AG08396 (cell line): Measurements from ENCODE around the gene SPAG8.

ENCODE experiments used
- DNase-seq: peaks from one replicate; pipeline ENCODE4 v3.0.0; 2012; ENCODE audit warnings: low spot score, mixed read lengths

Gene SPAG8

GRCh38 chr9:35774907-35775635 is 37.0 kb downstream of the SPAG8 start:
- DNase-seq, result no peak

- no peak for DNase-seq
Measured at GRCh38 chr9:35771943-35772342, 40.1 kb downstream of the SPAG8 start.

- no peak for DNase-seq
Measured at GRCh38 chr9:35771534-35771933, 40.5 kb downstream of the SPAG8 start.

DNA sequence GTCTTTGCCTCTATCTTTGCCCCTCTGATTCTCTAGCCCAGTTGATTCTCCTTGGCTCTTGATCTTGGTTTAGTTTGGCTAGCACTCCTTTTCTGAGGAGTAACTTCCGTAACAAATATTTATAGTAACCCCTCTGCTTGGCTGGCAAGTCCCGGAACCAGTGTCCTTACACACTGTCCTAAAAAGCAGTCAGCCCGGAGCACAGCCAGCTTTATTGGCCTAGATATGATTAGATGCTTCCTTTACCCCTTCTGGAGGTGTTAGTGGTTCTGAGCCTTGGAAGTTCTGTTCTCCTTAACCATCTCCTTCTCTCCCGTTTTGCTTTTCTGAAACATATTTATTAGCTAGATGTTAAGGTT is 41.0 kb downstream of the SPAG8 start:
- DNase-seq, result no peak

GRCh38 chr9:35769763-35770162 is 42.3 kb downstream of the SPAG8 start:
- DNase-seq, result no peak

- no peak for DNase-seq
Measured at GRCh38 chr9:35767458-35767857, 44.6 kb downstream of the SPAG8 start.

DNA sequence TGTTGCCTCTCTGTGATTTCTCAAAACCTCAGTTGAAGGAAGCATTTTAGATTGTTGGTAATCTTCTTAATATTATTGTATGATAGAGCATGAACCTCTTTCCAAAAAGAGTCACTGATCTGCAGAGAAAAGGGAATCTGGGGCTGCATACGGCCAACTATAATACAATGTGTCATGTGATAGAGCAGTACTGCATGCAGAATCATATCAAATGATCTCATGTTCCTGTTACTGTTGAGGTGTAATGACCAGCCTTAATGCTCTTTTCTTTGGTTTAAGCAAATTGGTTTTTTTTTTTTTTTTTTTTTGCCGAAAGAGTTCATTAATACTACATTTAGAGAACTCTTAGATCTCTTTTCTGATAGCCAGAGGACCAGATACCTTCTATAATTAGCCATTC is 45.1 kb downstream of the SPAG8 start:
- no peak for DNase-seq

DNA sequence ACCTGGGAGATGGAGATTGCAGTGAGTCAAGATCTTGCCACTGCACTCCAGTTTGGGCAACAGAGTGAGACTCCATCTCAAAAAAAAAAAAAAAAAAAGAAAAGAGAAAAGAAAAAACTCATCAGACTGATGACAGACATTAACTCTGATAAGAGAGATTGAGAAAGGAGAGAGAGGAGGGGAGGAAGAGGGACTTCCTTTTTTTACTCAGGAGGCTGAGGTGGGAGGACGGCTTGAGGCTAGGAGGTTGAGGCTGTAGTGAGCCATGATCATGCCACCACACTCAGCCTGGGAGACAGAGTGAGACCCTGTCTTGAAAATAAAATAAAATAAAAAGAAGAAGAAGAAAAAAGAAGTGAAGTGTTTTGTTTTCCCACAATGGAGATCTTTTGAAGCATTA is 48.3 kb downstream of the SPAG8 start:
- no peak for DNase-seq

DNA sequence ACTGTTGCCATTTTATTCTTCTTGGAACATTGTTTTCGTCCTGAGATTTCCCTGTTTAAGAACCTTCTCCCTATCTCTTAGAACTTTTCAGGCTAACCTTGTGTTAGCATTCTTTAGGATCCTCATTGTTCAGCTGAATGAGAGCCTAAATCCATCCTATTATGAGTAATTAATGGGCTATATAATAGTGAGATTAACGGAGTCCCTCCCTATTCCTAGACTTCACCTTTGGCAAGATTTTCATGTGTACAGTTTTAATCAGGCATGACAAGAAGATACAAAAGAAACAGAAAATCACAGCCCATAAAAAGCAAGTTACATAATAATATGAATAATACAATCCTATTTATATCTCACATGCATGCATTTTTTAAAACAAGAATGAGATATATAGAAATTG is 48.9 kb downstream of the SPAG8 start:
- no peak for DNase-seq

DNA sequence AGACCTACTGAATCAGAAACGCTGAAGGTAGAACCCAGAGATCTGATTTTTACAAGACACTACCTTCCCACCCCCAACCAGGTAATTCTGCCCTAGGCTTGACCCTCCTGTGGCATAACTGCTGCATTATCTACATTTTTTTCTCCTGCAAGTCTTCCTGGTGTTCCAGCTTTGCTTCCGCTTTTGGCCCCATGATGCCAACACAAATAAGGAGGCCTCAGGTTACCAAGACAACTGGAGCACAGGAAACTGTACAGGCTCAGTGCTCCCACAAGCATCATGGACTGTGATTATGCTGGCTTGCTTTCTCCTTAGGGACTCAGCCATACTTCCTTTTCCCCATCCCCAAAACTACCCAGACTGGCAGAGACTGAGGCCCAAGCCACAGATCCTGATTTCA is 51.4 kb downstream of the SPAG8 start:
- DNase-seq, result no peak

DNA sequence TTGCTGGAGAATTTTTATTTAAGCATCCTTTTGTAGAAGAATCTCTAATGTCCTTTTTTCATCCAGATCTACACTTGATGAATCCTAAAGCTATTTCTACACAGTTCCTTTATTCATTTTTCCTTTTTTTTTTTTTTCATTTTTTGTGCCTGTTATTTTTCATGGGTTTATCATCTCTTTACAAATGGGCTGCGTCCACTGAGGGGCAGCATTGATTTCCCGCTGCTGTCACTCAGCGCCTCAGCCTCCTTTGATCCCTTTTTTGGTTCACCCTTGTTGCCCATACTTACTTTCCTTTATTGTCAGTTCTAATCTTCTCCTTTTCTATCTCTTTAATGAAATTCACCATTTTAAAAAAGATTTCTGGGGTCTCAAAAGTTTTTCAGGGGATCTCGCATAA is 52.3 kb downstream of the SPAG8 start:
- no peak for DNase-seq
